Measurements from ENCODE around the gene ECE1.

ECE1 gene

DNA sequence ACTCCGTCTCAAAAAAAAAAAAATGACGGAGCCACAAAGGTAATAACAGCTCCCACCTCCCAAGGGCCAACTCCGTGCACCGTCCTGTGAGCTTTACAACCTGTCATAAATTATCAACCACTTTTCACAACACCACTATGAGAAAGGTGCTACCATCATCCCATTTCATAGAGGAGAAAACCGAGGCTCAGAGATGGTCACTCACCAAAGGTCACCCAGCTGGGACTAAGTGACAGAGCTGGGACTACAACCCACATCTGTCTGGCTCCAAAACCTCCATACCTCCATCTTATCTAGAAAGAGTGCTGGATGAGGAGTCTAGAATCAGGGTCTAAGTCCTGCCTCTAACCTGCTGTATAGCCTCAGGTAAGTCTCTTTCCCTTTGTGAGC is 43.6 kb upstream of the ECE1 start:
- no peaks in the 10 kb centered on the region for H3K9me2 ChIP-seq (replicated peaks; ENCODE audit: insufficient read depth, low read length)
- no peaks in the 10 kb centered on the region for H3K9me3 ChIP-seq (ENCODE audit: insufficient read depth, low read length)
- peak overlapping the region; percentile 70 for H3K4me2 ChIP-seq (ENCODE audit: low read depth, low read length, poor library complexity, severe bottlenecking)
- H3K4me3 ChIP-seq (ENCODE audit: insufficient read depth, low read length, poor library complexity, severe bottlenecking), result no peak overlapping the region
- H2AFZ ChIP-seq (ENCODE audit: low read depth, low read length, severe bottlenecking), result peak overlapping the region; percentile 58
- H3K27me3 ChIP-seq (ENCODE audit: low read length), result no peaks in the 10 kb centered on the region
- H3K9ac ChIP-seq (ENCODE audit: low read length), result peak overlapping the region; percentile 61
- H4K20me1 ChIP-seq (ENCODE audit: low read depth, low read length), result no peaks in the 10 kb centered on the region
- TF ChIP-seq, protein P1, sequence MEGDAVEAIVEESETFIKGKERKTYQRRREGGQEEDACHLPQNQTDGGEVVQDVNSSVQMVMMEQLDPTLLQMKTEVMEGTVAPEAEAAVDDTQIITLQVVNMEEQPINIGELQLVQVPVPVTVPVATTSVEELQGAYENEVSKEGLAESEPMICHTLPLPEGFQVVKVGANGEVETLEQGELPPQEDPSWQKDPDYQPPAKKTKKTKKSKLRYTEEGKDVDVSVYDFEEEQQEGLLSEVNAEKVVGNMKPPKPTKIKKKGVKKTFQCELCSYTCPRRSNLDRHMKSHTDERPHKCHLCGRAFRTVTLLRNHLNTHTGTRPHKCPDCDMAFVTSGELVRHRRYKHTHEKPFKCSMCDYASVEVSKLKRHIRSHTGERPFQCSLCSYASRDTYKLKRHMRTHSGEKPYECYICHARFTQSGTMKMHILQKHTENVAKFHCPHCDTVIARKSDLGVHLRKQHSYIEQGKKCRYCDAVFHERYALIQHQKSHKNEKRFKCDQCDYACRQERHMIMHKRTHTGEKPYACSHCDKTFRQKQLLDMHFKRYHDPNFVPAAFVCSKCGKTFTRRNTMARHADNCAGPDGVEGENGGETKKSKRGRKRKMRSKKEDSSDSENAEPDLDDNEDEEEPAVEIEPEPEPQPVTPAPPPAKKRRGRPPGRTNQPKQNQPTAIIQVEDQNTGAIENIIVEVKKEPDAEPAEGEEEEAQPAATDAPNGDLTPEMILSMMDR (IDR thresholded peaks at IDR 0.05; ENCODE audit: insufficient read depth, low read length, poor library complexity, severe bottlenecking), result no peak
- H3K36me3 ChIP-seq (ENCODE audit: low read length), result no peaks in the 10 kb centered on the region
- H3F3A ChIP-seq (ENCODE audit: insufficient read depth), result peaks cover 32% of the 10 kb centered on the region
- peak overlapping the region; percentile 95 for H3K27ac ChIP-seq (ENCODE audit: low read depth, low read length)
- H3K79me2 ChIP-seq (ENCODE audit: insufficient read depth, low read length), result peaks cover 83% of the 10 kb centered on the region

DNA sequence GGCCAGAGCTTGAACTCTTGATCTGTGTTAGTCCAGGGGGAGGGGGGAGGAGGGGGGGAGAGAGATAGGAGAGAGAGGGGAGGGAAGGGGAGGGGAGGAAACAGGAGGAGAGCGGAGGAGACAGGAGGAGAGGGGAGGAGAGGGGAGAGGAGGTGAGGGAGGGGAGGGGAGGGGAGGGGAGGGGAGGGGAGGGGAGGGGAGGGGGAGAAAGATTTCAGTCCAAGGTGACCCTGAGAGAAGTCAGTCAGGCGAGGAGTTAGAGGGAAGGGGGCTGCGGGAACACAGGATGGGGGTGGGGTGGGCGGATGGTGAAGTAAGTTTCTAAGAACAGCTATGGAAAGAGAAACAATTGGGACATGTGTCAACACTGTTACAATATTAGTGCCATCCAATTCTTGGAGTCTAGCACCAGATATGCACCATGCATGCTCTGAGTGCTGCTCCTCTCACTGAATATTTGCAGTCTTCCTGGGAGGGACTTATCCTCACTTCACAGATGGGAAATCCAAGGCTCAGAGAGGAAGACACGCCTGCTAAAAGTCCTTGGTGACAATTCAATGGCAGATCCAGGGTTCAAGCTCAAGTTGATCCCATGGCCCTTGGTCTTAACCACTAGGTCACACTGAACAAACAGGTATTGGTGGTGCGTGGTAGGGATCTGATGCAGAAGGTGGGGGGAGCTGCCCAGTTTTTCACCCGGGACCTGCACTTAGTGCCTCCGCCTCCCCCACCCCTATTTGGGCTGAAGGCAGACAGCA is 42.5 kb upstream of the ECE1 start:
- H3K9ac ChIP-seq (ENCODE audit: low read length), result no peak overlapping the region
- no peak overlapping the region for H3K27ac ChIP-seq (ENCODE audit: low read depth, low read length)
- H3K9me3 ChIP-seq (ENCODE audit: insufficient read depth, low read length), result no peaks in the 10 kb centered on the region
- H3K4me3 ChIP-seq (ENCODE audit: insufficient read depth, low read length, poor library complexity, severe bottlenecking), result no peak overlapping the region
- TF ChIP-seq EZH2phosphoT487 (conservative IDR thresholded peaks at IDR 0.05; ENCODE audit: low read length), result no peak
- TF ChIP-seq, protein P1 (IDR thresholded peaks at IDR 0.05; ENCODE audit: insufficient read depth, low read length, poor library complexity, severe bottlenecking), result no peak
- no peak overlapping the region for H2AFZ ChIP-seq (ENCODE audit: low read depth, low read length, severe bottlenecking)
- no peaks in the 10 kb centered on the region for H4K20me1 ChIP-seq (ENCODE audit: low read depth, low read length)
- H3K9me2 ChIP-seq (replicated peaks; ENCODE audit: insufficient read depth, low read length), result no peaks in the 10 kb centered on the region
- H3F3A ChIP-seq (ENCODE audit: insufficient read depth), result peaks cover 29% of the 10 kb centered on the region
- no peaks in the 10 kb centered on the region for H3K36me3 ChIP-seq (ENCODE audit: low read length)
- no peaks in the 10 kb centered on the region for H3K27me3 ChIP-seq (ENCODE audit: low read length)
- no peak overlapping the region for H3K4me2 ChIP-seq (ENCODE audit: low read depth, low read length, poor library complexity, severe bottlenecking)
- peaks cover 78% of the 10 kb centered on the region for H3K79me2 ChIP-seq (ENCODE audit: insufficient read depth, low read length)

DNA sequence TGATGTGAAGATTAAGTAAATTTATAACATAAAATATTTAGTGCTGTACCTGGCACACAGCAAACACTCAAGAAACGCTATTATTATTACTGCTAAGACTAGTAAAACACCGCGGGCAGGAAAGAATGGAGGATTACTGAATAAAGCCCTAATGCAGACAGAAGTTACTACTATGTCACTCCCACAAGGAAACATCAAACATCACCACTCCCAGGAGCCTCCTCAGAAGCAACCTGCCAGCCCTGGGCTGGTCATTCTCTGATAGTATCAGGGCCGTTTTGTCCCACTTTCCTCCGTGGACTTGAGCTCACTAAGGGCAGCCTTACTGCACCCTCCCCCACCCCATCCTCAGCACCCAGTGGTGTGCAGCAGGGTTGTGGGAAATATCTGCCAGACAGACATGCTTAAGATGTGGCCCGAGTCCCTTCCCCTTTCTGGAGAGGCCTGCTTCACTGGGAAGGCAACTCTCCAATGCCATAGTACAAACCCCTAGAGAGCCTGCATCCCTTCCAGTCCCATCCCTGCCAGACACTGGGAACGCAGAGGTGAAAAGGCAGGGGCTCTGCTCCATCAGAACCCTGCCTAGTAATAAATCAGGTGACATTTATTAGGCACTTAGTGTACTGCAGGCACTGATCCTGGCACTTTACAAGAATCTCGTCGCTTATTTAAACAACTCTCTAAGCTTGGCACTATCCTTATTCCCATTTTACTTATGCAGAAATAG is 41.7 kb upstream of the ECE1 start:
- Histone ChIP-seq H4K20me1 (ENCODE audit: low read depth, low read length) (no peaks in the 10 kb centered on the region), H3K4me3 (ENCODE audit: insufficient read depth, low read length, poor library complexity, severe bottlenecking) (no peak overlapping the region)
- TF ChIP-seq EZH2phosphoT487 (conservative IDR thresholded peaks at IDR 0.05; ENCODE audit: low read length), result no peak
- TF ChIP-seq, protein P1 (IDR thresholded peaks at IDR 0.05; ENCODE audit: insufficient read depth, low read length, poor library complexity, severe bottlenecking), result no peak

More for the DNA sequence above, 41.7 kb upstream of the ECE1 start:
- Histone ChIP-seq H3K27ac (ENCODE audit: low read depth, low read length) (no peak overlapping the region), H3F3A (ENCODE audit: insufficient read depth) (peaks cover 20% of the 10 kb centered on the region), H3K9me3 (ENCODE audit: insufficient read depth, low read length) (no peaks in the 10 kb centered on the region), H3K36me3 (ENCODE audit: low read length) (no peaks in the 10 kb centered on the region), H3K9me2 (replicated peaks; ENCODE audit: insufficient read depth, low read length) (no peaks in the 10 kb centered on the region), H3K9ac (ENCODE audit: low read length) (no peak overlapping the region), H3K27me3 (ENCODE audit: low read length) (no peaks in the 10 kb centered on the region), H2AFZ (ENCODE audit: low read depth, low read length, severe bottlenecking) (no peak overlapping the region), H3K79me2 (ENCODE audit: insufficient read depth, low read length) (peaks cover 78% of the 10 kb centered on the region), H3K4me2 (ENCODE audit: low read depth, low read length, poor library complexity, severe bottlenecking) (no peak overlapping the region)

Measured in SU-DHL-6 (cell line).